HCT116 (cell line): Measurements from ENCODE around the gene TCF20. TPM values are rescaled to one million over a fixed set of nuclear protein-coding genes. Genes with fewer than 3 reads are reported as not detected.

Experiments
- ATAC-seq: fragments of 200-7000 bp; cut with Tn5 transposase; 2 replicates; pipeline ENCODE4 v1.9.1; 2020; ENCODE audit warnings: mild to moderate bottlenecking, moderate library complexity
- BruUV-seq: library from RNA; stranded (reverse); fragments of 400-500 nt; replicated peaks from 2 replicates; lab custom pipeline; 2021; lab: Mats Ljungman, UMichigan
- CTCF ChIA-PET: fragments of 300-600 bp; sonication (Branson Sonifier 250); formaldehyde crosslinking; loops from one replicate; lab custom pipeline; 2021; ENCODE audit warnings: antibody characterized with exemption; lab: Charles Lee
- POLR2A ChIA-PET: fragments of 300-600, 350-600 bp; sonication (Branson Sonifier 250); formaldehyde crosslinking; loops from one replicate; lab custom pipeline; 2021; ENCODE audit warnings: antibody characterized with exemption; lab: Charles Lee
- RAD21 ChIA-PET, 2 experiments: fragments of 300-600 bp; sonication (Branson Sonifier 250); formaldehyde crosslinking; loops; one replicate each; lab custom pipeline; 2023; ENCODE audit warnings: low total read pairs in 2 of 2; ENCODE audit not compliant: uncharacterized antibody in 2 of 2, unreplicated experiment in 2 of 2, low non-redundant PET in 1 of 2; lab: Charles Lee
- DNase-seq: peaks from one replicate; pipeline ENCODE4 v3.0.0-alpha.2; 2010; ENCODE audit warnings: low read depth, low spot score
- H2AFZ ChIP-seq: fragments of 200-600 bp; shearing (Covaris generic), sonication (generic); 2 replicates; pipeline ENCODE4 v1.6.1; 2017; ENCODE audit warnings: low read depth, mixed run types, mixed read lengths, antibody characterized with exemption, low read length; ENCODE audit not compliant: poor library complexity, severe bottlenecking
- H3K27ac ChIP-seq: 2 replicates; pipeline ENCODE4 v1.5.1; 2012; ENCODE audit warnings: low read depth, low read length
- H3K27me3 ChIP-seq: fragments of 200-600 bp; sonication (generic); 2 replicates; pipeline ENCODE4 v1.6.1; 2016; ENCODE audit warnings: mixed run types, low read length, mixed read lengths; ENCODE audit not compliant: insufficient read depth
- H3K36me3 ChIP-seq, 2 experiments: fragments of 200-500 bp in 1 of 2; fragments of 200-600 bp in 1 of 2; sonication (Bioruptor generic) in 1 of 2; sonication (generic) in 1 of 2; 2 replicates each; pipeline versions ENCODE4 v1.5.1 to v1.6.1; 2014 to 2016; ENCODE audit warnings: low read length in 2 of 2, inconsistent platforms in 1 of 2, mixed read lengths in 1 of 2, mixed run types in 1 of 2; ENCODE audit not compliant: insufficient read depth in 2 of 2, control insufficient read depth in 1 of 2
- H3K4me1 ChIP-seq, 2 experiments: fragments of 200-600 bp in 1 of 2; sonication (generic) in 1 of 2; 2 replicates each; pipeline versions ENCODE4 v1.5.1 to v1.6.1; 2012 to 2017; ENCODE audit warnings: low read length in 2 of 2, inconsistent platforms in 1 of 2, mild to moderate bottlenecking in 1 of 2, mixed read lengths in 1 of 2, mixed run types in 1 of 2, moderate library complexity in 1 of 2; ENCODE audit not compliant: insufficient read depth in 2 of 2, control insufficient read depth in 1 of 2
- H3K4me2 ChIP-seq: fragments of 200-600 bp; sonication (generic); 2 replicates; pipeline ENCODE4 v1.6.1; 2017; ENCODE audit warnings: mixed run types, low read length, mixed read lengths
- H3K4me3 ChIP-seq, 2 experiments: fragments of 200-600 bp in 1 of 2; sonication (generic) in 1 of 2; replicated peaks in 1 of 2; 2 replicates each; pipeline ENCODE4 v1.5.1; 2011 to 2016; ENCODE audit warnings: low read length in 2 of 2, control low read depth in 1 of 2, low read depth in 1 of 2, mild to moderate bottlenecking in 1 of 2, mixed read lengths in 1 of 2, mixed run types in 1 of 2
- H3K79me2 ChIP-seq: fragments of 200-600 bp; sonication (generic); 2 replicates; pipeline ENCODE4 v1.6.1; 2017; ENCODE audit warnings: mild to moderate bottlenecking, mixed run types, low read length, moderate library complexity, mixed read lengths; ENCODE audit not compliant: insufficient read depth
- H3K9ac ChIP-seq: fragments of 200-600 bp; sonication (generic); 2 replicates; pipeline ENCODE4 v1.6.1; 2016; ENCODE audit warnings: low read length, mixed read lengths
- H3K9me2 ChIP-seq: fragments of 200-600 bp; sonication (generic), shearing (Covaris generic); 2 replicates; pipeline ENCODE4 v1.6.1; 2017; ENCODE audit warnings: mixed run types, mild to moderate bottlenecking, moderate library complexity; ENCODE audit not compliant: insufficient read depth
- H3K9me3 ChIP-seq, 2 experiments: fragments of 200-500 bp in 1 of 2; fragments of 200-600 bp in 1 of 2; sonication (Bioruptor generic) in 1 of 2; sonication (generic) in 1 of 2; 2 replicates each; pipeline ENCODE4 v1.6.1; 2014 to 2017; ENCODE audit warnings: low read length in 2 of 2, mixed read lengths in 2 of 2, inconsistent platforms in 1 of 2, low read depth in 1 of 2, mild to moderate bottlenecking in 1 of 2, mixed run types in 1 of 2, moderate library complexity in 1 of 2; ENCODE audit not compliant: control insufficient read depth in 1 of 2, insufficient read depth in 1 of 2
- H4K20me1 ChIP-seq: fragments of 200-600 bp; sonication (generic), shearing (Covaris generic); 2 replicates; pipeline ENCODE4 v1.6.1; 2017; ENCODE audit warnings: mixed run types, mild to moderate bottlenecking, moderate library complexity; ENCODE audit not compliant: insufficient read depth
- CEBPB ChIP-seq: IDR thresholded peaks from 2 replicates; pipeline ENCODE4 v1.6.1; 2012; ENCODE audit warnings: low read depth
- EGR1 ChIP-seq: IDR thresholded peaks from 2 replicates; pipeline ENCODE4 v1.6.1; 2012; ENCODE audit warnings: low read depth
- EZH2phosphoT487 ChIP-seq: fragments of 200-600 bp; IDR thresholded peaks from 2 replicates; pipeline ENCODE4 v1.6.1; 2018; ENCODE audit warnings: antibody characterized with exemption, borderline replicate concordance
- JUND ChIP-seq: IDR thresholded peaks from 2 replicates; pipeline ENCODE4 v1.6.1; 2012
- POLR2A ChIP-seq: IDR thresholded peaks from 2 replicates; pipeline ENCODE4 v1.7.0; 2011; ENCODE audit warnings: borderline replicate concordance; ENCODE audit not compliant: insufficient read depth, insufficient read length; ENCODE audit errors: extremely low read depth
- RAD21 ChIP-seq: IDR thresholded peaks from 2 replicates; pipeline ENCODE4 v1.6.1; 2012; ENCODE audit warnings: low read depth, mild to moderate bottlenecking
- SIN3A ChIP-seq: IDR thresholded peaks from 2 replicates; pipeline ENCODE4 v1.6.1; 2012; ENCODE audit warnings: low read depth
- YY1 ChIP-seq: IDR thresholded peaks from 2 replicates; pipeline ENCODE4 v1.6.1; 2011; ENCODE audit warnings: low read length, low read depth, moderate library complexity, mild to moderate bottlenecking; ENCODE audit not compliant: insufficient replicate concordance; ENCODE audit errors: extremely low read depth
- ZBTB33 ChIP-seq: IDR thresholded peaks from 2 replicates; pipeline ENCODE4 v1.6.1; 2011; ENCODE audit warnings: mild to moderate bottlenecking, low read length, moderate library complexity; ENCODE audit not compliant: insufficient replicate concordance; ENCODE audit errors: extremely low read depth
- ZFX ChIP-seq: fragments of 450-650 bp; IDR thresholded peaks from 2 replicates; pipeline ENCODE4 v1.6.1; 2017
- ZNF274 ChIP-seq: fragments of 200-500 bp; sonication (Bioruptor generic); IDR thresholded peaks from 2 replicates; pipeline ENCODE4 v1.6.1; 2014; ENCODE audit warnings: mild to moderate bottlenecking, low read depth, low read length, inconsistent platforms
- intact Hi-C: fragments of 100-400 bp; cut with micrococcal nuclease; formaldehyde crosslinking; loops from 2 replicates; pipeline ENCODE4 v1.10.0; 2022
- total RNA-seq: library from RNA; stranded (reverse); gene quantifications from one replicate; pipeline ENCODE4 v1.2.1, GENCODE V29; 2021; ENCODE audit not compliant: unreplicated experiment
- TF ChIP-seq, protein P1 (sequence below): IDR thresholded peaks from 2 replicates; pipeline ENCODE4 v1.6.1; 2012; ENCODE audit warnings: low read depth

TCF20 gene
- total RNA-seq, 1 experiment from 2014 or later = 66.7 TPM

- TF ChIP-seq, protein P1, sequence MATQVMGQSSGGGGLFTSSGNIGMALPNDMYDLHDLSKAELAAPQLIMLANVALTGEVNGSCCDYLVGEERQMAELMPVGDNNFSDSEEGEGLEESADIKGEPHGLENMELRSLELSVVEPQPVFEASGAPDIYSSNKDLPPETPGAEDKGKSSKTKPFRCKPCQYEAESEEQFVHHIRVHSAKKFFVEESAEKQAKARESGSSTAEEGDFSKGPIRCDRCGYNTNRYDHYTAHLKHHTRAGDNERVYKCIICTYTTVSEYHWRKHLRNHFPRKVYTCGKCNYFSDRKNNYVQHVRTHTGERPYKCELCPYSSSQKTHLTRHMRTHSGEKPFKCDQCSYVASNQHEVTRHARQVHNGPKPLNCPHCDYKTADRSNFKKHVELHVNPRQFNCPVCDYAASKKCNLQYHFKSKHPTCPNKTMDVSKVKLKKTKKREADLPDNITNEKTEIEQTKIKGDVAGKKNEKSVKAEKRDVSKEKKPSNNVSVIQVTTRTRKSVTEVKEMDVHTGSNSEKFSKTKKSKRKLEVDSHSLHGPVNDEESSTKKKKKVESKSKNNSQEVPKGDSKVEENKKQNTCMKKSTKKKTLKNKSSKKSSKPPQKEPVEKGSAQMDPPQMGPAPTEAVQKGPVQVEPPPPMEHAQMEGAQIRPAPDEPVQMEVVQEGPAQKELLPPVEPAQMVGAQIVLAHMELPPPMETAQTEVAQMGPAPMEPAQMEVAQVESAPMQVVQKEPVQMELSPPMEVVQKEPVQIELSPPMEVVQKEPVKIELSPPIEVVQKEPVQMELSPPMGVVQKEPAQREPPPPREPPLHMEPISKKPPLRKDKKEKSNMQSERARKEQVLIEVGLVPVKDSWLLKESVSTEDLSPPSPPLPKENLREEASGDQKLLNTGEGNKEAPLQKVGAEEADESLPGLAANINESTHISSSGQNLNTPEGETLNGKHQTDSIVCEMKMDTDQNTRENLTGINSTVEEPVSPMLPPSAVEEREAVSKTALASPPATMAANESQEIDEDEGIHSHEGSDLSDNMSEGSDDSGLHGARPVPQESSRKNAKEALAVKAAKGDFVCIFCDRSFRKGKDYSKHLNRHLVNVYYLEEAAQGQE = no peak
- TF ChIP-seq ZBTB33 = no peak
- TF ChIP-seq ZNF274 = no peak
- TF ChIP-seq ZFX = no peak
- no peak for TF ChIP-seq JUND
- no peak for TF ChIP-seq SIN3A
These were observed 16.9 kb upstream of the TCF20 start (continued) for GRCh38 chr22:42287174-42287890.

GRCh38 chr22:42286205-42286604 is 15.8 kb upstream of the TCF20 start:
- Histone ChIP-seq H3K9ac (no peak overlapping the region), H3K27ac (no peak overlapping the region), H3K36me3 (no peaks in the 10 kb centered on the region), H3K4me2 (no peak overlapping the region), H3K9me2 (no peaks in the 10 kb centered on the region), H3K4me1 (no peaks in the 10 kb centered on the region), H3K4me3 (no peak overlapping the region), H3K27me3 (no peaks in the 10 kb centered on the region), H4K20me1 (no peaks in the 10 kb centered on the region), H3K9me3 (no peaks in the 10 kb centered on the region), H3K79me2 (no peaks in the 10 kb centered on the region), H2AFZ (no peak overlapping the region)
- ChIA-PET POLR2A (no interaction called here), CTCF (no interaction called here), RAD21 (no interaction called here)
- intact Hi-C loops = no loop called here
- TF ChIP-seq EGR1 (no peak), ZBTB33 (no peak), SIN3A (no peak), CEBPB (no peak), EZH2phosphoT487 (no peak), YY1 (no peak), ZNF274 (no peak), POLR2A (no peak), RAD21 (no peak)
- BruUV-seq = no TSS peak
- DNase-seq = no peak
- no peak for ATAC-seq
